Activated T-cell treated with anti-CD3 and anti-CD28 coated beads for 24 hours (primary cell): Measurements from ENCODE around the gene MEGF9.
A peak's percentile ranks its signal among the peaks of the same experiment; 100 is the strongest.

ENCODE experiments used
- DNase-seq: peaks from one replicate; pipeline ENCODE4 v3.0.0-alpha.2; 2020; ENCODE audit warnings: low read depth

The MEGF9 gene

GRCh38 chr9:120621941-120622340, 92.3 kb downstream of the MEGF9 start:
- no peak for DNase-seq

GRCh38 chr9:120619751-120620655, 94.3 kb downstream of the MEGF9 start:
- DNase-seq, result peak; percentile 43

- DNase-seq, result no peak
These were observed 97.0 kb downstream of the MEGF9 start for GRCh38 chr9:120616966-120617935.

- DNase-seq, result no peak
These were observed 102.1 kb downstream of the MEGF9 start for GRCh38 chr9:120612218-120612617.

GRCh38 chr9:120611690-120612068, 102.6 kb downstream of the MEGF9 start:
- no peak for DNase-seq

- no peak for DNase-seq
These were observed 103.1 kb downstream of the MEGF9 start for GRCh38 chr9:120610975-120611689.

GRCh38 chr9:120609636-120610035, 104.6 kb downstream of the MEGF9 start:
- DNase-seq, result no peak

GRCh38 chr9:120608421-120608820, 105.8 kb downstream of the MEGF9 start:
- DNase-seq, result no peak

GRCh38 chr9:120603591-120603990, 110.7 kb downstream of the MEGF9 start:
- no peak for DNase-seq

- no peak for DNase-seq
These were observed 111.3 kb downstream of the MEGF9 start for GRCh38 chr9:120603010-120603409.

GRCh38 chr9:120593955-120594277, 120.4 kb downstream of the MEGF9 start:
- DNase-seq, result no peak

- no peak for DNase-seq
These were observed 120.9 kb downstream of the MEGF9 start for GRCh38 chr9:120593250-120593954.

GRCh38 chr9:120592210-120592609, 122.1 kb downstream of the MEGF9 start:
- DNase-seq, result no peak

GRCh38 chr9:120587328-120587727, 126.9 kb downstream of the MEGF9 start:
- DNase-seq, result no peak

GRCh38 chr9:120583958-120584369, 130.3 kb downstream of the MEGF9 start:
- DNase-seq, result peak; percentile 4

GRCh38 chr9:120580051-120580896, 134.0 kb downstream of the MEGF9 start, which contains the start of gene CDK5RAP2:
CDK5RAP2 (minus strand) TSS chr9:120580167; CDS start chr9:120579978, 189 bp downstream.
- peak; percentile 89 for DNase-seq

- no peak for DNase-seq
These were observed 134.9 kb downstream of the MEGF9 start for GRCh38 chr9:120579139-120580050.

GRCh38 chr9:120574473-120574872, 139.8 kb downstream of the MEGF9 start:
- DNase-seq, result no peak

- DNase-seq, result no peak
These were observed 141.8 kb downstream of the MEGF9 start for GRCh38 chr9:120572472-120572871.
